Activated T-cell treated with anti-CD3 and anti-CD28 coated beads, Interleukin-2, amount 50 U/mL, for 72 hours (primary cell): ENCODE data around the gene ZNF503. TPM values are rescaled to one million over a fixed set of nuclear protein-coding genes. Genes with fewer than 3 reads are reported as not detected.
A peak's percentile ranks its signal among the peaks of the same experiment; 100 is the strongest.

ENCODE experiments used
- ATAC-seq, 2 donors: fragments of 150-1000 bp; cut with Tn5 transposase; replicated peaks in 1 of 2; 2 replicates each; pipeline ENCODE4 v1.10.0; 2021; ENCODE audit warnings: moderate library complexity in 2 of 2, mild to moderate bottlenecking in 1 of 2
- DNase-seq, 2 donors: peaks; one replicate each; pipeline ENCODE4 v3.0.0; 2021 to 2022; ENCODE audit warnings: mixed read lengths in 1 of 2
- H3K27ac Mint-ChIP-seq: one replicate; pipeline ENCODE4 v1.8.0; 2022; ENCODE audit warnings: mild to moderate bottlenecking, moderate library complexity, mixed read lengths
- H3K27me3 Mint-ChIP-seq: one replicate; pipeline ENCODE4 v1.8.0; 2022; ENCODE audit warnings: low read depth, mixed read lengths
- H3K36me3 Mint-ChIP-seq, 2 donors: one replicate each; pipeline ENCODE4 v1.8.0; 2022; ENCODE audit warnings: mixed read lengths in 2 of 2, mild to moderate bottlenecking in 1 of 2; ENCODE audit not compliant: insufficient read depth in 2 of 2
- H3K4me1 Mint-ChIP-seq: one replicate; pipeline ENCODE4 v1.8.0; 2022; ENCODE audit warnings: low read depth, mixed read lengths
- H3K4me3 Mint-ChIP-seq, 2 donors: one replicate each; pipeline ENCODE4 v1.8.0; 2022; ENCODE audit warnings: mild to moderate bottlenecking in 2 of 2, mixed read lengths in 2 of 2, moderate library complexity in 2 of 2
- H3K9me3 Mint-ChIP-seq, 2 donors: one replicate each; pipeline ENCODE4 v1.8.0; 2022; ENCODE audit warnings: mixed read lengths in 2 of 2
- total RNA-seq, 2 donors: library from RNA; stranded (reverse); gene quantifications; one replicate each; pipeline ENCODE4 v1.2.3, GENCODE V29; 2022

Gene ZNF503
- total RNA-seq, 2 donors from 2014 or later: 0.50 to 1.3 TPM

DNA sequence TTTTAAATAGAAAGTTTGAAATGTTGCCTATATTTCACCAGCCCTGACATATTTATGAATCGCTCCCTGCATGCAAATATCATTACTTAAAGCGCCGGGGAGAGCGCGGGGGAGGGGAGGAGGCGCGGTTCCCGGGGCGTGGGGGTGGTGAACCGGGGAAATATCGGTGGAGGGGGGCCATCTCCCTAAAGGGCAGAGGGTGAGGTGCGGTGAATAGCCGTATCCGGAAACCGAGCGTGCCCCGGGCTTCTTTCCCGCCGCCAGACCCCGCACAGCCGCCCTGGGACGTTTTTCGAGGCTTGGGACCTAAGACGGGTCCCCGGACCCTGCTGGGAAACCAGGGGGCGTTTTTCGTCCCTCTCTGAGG, 6.9 kb upstream of the ZNF503 start:
- ATAC-seq: no peak
- Mint-ChIP-seq H3K4me3 (peak overlapping the region; percentile 85 to 86), H3K4me1 (peaks cover 23% of the 10 kb centered on the region), H3K36me3 (peaks cover 0 to 2% of the 10 kb centered on the region in 2 donors), H3K27ac (no peak overlapping the region), H3K27me3 (peaks cover 70% of the 10 kb centered on the region), H3K9me3 (no peaks in the 10 kb centered on the region)
- DNase-seq: no peak

GRCh38 chr10:75407713-75408508, 6.3 kb upstream of the ZNF503 start:
- peak overlapping the region; percentile 85 to 86 for H3K4me3 Mint-ChIP-seq
- peaks cover 0 to 2% of the 10 kb centered on the region in 2 donors for H3K36me3 Mint-ChIP-seq
- H3K9me3 Mint-ChIP-seq: no peaks in the 10 kb centered on the region
- H3K4me1 Mint-ChIP-seq: peaks cover 29% of the 10 kb centered on the region
- DNase-seq: no peak
- H3K27ac Mint-ChIP-seq: no peak overlapping the region
- peaks cover 70% of the 10 kb centered on the region for H3K27me3 Mint-ChIP-seq
- no peak for ATAC-seq

GRCh38 chr10:75407224-75407712, 5.7 kb upstream of the ZNF503 start:
- peaks cover 2 to 3% of the 10 kb centered on the region in 2 donors for H3K36me3 Mint-ChIP-seq
- no peak overlapping the region for H3K27ac Mint-ChIP-seq
- peaks cover 71% of the 10 kb centered on the region for H3K27me3 Mint-ChIP-seq
- H3K4me1 Mint-ChIP-seq: peaks cover 35% of the 10 kb centered on the region
- H3K4me3 Mint-ChIP-seq: peak overlapping the region; percentile 70 to 80
- DNase-seq: no peak
- no peaks in the 10 kb centered on the region for H3K9me3 Mint-ChIP-seq
- ATAC-seq: no peak

DNA sequence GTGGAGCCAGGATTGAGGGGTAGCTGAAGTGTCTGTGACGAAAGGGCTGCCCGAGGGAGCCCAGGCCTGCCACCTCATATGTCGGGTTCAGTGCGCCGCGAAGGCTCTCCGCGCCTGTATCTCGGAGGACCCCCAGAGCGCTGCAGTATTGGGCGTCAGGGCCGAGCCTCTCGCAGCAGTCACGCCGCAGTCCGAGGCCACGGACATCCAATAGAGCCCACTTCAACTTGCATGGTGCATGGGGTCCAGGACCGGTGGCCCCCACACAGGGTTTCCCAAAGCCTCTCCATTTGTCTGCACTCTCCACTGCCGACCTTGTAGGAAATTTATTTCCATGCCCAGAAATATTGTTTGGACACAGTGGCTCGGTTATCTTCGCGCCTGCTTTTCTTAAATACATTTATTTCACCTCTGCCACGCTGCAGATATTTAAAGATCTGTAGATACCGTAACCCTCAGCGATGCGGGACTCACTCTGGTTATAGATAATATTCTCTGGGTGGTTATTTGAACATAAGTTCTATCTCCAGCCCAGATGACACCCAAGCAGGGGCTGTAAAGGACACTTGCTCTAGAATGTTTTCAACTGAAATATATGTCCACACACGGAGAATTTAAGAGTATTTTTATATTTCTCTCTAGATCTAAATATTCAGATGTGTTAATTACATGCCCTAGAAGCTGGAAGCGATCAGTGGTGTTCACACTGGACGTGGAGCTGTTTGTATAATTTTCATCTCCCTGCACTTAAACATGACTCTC, 5.1 kb upstream of the ZNF503 start:
- Mint-ChIP-seq H3K36me3 (peaks cover 2 to 3% of the 10 kb centered on the region in 2 donors), H3K9me3 (no peaks in the 10 kb centered on the region), H3K4me3 (peak overlapping the region; percentile 70 to 80), H3K27me3 (peaks cover 74% of the 10 kb centered on the region), H3K27ac (no peak overlapping the region), H3K4me1 (peaks cover 36% of the 10 kb centered on the region)
- DNase-seq: no peak
- no peak for ATAC-seq

DNA sequence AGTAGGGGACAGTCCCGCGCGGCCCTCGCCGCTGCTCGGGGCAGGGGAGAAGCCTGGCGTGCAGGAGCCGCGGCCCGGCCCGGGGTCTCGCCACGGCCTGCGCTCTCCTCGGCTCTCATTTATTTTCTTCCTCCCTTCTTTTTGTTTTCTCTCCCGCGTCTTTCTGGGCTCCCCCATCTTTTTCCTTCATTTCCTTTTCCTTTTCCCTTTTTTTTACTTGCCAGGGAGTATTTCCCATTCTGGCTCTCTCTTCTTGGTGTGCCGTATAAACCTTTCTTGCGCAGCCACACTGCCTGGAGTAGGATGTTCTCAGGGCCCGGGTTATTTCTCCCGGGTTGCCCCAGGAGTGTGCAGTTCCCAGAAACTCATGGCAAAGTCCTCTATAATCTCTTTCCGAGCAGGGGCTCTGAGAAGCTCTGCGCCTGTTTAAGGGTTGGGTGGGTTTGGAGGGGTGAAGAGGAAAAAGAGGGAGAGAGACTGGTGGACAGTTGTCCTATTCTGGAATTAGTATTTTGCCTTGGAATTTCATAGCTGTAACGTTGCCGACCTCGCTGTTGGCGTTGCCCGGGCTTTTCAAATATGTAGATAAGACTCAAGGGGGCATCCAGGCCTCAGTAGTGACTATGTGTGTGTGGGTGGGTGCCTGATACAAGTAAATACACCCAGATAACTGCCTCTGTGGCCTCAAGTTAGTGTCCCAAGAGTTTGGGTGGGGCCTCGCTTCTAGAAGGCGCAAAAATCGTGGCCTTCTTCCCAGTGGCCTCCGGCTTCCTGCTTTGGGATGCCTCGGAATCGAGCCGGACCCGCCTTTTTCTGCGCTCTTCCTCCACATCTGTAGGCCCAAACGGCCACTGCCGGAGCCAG, 4.3 kb upstream of the ZNF503 start:
- H3K9me3 Mint-ChIP-seq: no peaks in the 10 kb centered on the region
- peaks cover 66% of the 10 kb centered on the region for H3K27me3 Mint-ChIP-seq
- H3K4me1 Mint-ChIP-seq: peaks cover 37% of the 10 kb centered on the region
- peaks cover 2 to 3% of the 10 kb centered on the region in 2 donors for H3K36me3 Mint-ChIP-seq
- DNase-seq (no peak), ATAC-seq (no peak)
- H3K4me3 Mint-ChIP-seq: no peak overlapping the region
- no peak overlapping the region for H3K27ac Mint-ChIP-seq

DNA sequence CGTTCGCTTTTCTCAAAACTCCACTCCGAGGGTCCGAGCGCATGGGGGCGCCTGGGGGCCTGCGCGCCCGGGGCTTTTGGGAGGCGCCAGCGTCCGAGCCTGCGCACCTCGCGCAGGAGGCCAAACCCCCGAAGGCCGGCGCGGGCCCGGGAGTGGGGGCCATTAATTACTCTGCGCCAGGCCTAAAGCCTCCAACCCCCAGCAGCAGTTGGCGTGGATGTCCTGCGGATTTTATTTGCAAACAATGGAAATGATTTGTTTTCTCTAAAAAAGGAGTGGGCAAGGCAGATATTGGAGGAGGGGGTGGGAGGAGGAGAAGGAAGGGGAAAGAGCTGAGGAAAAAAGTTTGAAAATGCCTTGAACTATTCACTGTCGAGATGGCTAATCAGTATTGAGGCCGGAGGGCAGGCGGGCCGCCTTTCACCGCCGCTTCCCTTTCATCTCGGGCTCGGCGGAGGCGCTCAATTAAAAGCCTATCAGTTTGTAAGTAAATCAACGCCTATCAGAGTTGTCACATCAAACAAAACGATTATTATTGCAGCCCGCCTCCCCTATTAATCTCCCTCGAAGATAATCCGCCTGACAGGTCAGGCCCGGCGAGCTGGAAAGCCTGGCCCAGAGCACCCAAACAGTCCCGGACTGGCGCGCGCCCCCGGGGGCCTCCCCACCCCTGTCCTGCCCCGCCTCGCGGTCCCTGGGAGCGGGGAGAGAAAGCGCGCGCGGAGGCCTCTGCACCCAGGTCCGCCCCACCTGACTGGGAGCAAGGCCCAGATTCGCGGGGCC, 3.4 kb upstream of the ZNF503 start:
- ATAC-seq (no peak), DNase-seq (no peak)
- Mint-ChIP-seq H3K27ac (no peak overlapping the region), H3K27me3 (peaks cover 64% of the 10 kb centered on the region), H3K4me1 (peaks cover 44% of the 10 kb centered on the region), H3K4me3 (no peak overlapping the region), H3K36me3 (peaks cover 2 to 3% of the 10 kb centered on the region in 2 donors), H3K9me3 (no peaks in the 10 kb centered on the region)

DNA sequence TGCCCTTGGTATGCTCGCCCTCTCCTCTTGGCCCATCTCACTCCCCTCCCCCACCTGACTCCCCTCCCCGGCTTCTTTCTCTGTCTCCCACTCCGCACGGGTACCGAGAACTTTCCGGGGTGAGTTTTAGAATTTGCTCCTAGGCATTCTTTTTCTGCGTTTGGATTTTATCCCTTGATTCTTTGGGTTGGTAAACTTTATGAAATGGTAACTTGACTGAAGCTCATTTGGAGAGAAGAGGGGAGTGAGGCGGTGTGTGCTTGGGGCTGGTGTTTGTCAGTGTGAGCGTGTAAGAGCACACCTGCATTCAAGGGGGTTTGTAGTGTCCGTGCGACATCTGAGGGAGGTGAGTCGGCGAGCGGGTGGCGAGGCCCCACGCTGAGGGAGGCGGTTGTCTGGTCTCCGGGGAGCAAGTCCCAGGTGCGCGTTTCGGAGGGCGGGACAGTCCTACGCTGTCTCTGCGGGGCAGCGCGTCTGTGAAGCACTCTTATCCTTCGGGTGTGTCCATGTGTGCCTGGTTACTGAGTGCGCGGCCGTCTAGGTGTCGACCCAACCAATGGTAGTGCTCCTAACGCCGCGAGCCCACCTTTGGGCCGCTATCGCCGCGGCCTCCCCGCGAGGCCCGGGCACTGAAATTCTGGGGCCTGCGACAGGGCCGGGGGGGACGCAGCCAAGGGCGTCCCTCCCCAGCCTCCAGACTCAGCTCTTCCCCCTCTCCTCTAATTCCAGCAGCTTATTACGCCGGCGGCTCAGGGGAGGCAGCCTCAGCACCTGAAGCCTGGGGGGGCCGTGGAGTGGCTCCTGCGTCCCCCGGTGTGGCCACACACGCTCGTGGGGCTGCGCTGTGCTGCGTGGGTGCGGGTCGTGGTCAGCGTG, 2.6 kb upstream of the ZNF503 start:
- Mint-ChIP-seq H3K36me3 (peaks cover 2 to 3% of the 10 kb centered on the region in 2 donors), H3K4me1 (peaks cover 44% of the 10 kb centered on the region), H3K9me3 (no peaks in the 10 kb centered on the region), H3K27me3 (peaks cover 62% of the 10 kb centered on the region), H3K4me3 (peak overlapping the region; percentile 79 to 91), H3K27ac (no peak overlapping the region)
- ATAC-seq (no peak), DNase-seq (no peak)

- ATAC-seq (no peak), DNase-seq (no peak)
- no peak overlapping the region for H3K27ac Mint-ChIP-seq
- H3K4me1 Mint-ChIP-seq: peaks cover 44% of the 10 kb centered on the region
- H3K9me3 Mint-ChIP-seq: no peaks in the 10 kb centered on the region
- H3K27me3 Mint-ChIP-seq: peaks cover 62% of the 10 kb centered on the region
- H3K4me3 Mint-ChIP-seq: peak overlapping the region; percentile 79 to 91
- peaks cover 2 to 3% of the 10 kb centered on the region in 2 donors for H3K36me3 Mint-ChIP-seq
Measured at GRCh38 chr10:75403144-75403938, 1.8 kb upstream of the ZNF503 start.

DNA sequence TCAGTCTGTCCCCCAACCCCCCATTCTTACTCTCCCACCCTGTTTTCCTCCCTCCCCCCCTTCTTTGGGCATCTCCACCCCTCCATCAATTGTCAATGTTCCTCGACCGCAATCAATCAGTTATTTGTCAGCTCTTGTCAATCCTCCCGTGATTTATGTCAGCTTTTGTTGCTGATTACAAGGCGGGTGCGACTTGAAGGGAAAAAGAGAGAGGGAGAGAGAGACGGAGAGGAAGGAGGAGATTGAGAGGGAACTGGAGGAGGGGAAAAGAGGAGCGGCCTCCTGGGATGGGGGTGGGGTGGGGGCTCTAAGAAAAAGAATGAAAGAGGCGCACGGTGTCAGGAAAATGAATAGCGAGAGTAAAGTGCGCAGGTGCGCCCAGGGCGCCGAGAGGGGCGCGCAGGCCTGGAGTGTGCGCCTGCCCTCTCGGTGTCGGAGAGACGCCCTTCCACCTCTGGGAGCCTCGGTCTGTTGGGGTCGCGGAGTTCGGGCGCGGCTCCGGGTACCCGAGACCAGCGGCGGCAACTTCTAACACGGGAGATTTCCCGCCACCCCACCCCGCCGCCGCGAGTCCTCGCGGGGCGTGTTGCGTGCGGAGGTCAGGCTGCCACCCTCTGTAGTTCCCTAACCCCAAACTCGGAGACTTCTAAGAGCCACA, 1.1 kb upstream of the ZNF503 start:
- Mint-ChIP-seq H3K27me3 (peaks cover 68% of the 10 kb centered on the region), H3K36me3 (peaks cover 2 to 3% of the 10 kb centered on the region in 2 donors), H3K9me3 (no peaks in the 10 kb centered on the region), H3K27ac (no peak overlapping the region), H3K4me3 (peak overlapping the region; percentile 79 to 91), H3K4me1 (peaks cover 41% of the 10 kb centered on the region)
- DNase-seq (no peak), ATAC-seq (peak; percentile 26 to 28)

- DNase-seq (peak; percentile 56 to 61), ATAC-seq (peak; percentile 50 to 52)
- Mint-ChIP-seq H3K9me3 (no peaks in the 10 kb centered on the region), H3K36me3 (peaks cover 2 to 3% of the 10 kb centered on the region in 2 donors), H3K27ac (no peak overlapping the region), H3K27me3 (peaks cover 55% of the 10 kb centered on the region), H3K4me3 (peak overlapping the region; percentile 79 to 91), H3K4me1 (peaks cover 34% of the 10 kb centered on the region)
Measured at GRCh38 chr10:75400771-75401568, 594 bp downstream of the ZNF503 start.
